GM03348 (cell line): Measurements from ENCODE around the gene LRRC4.

Experiments used
- DNase-seq: peaks from one replicate; pipeline ENCODE4 v3.0.0; 2012; ENCODE audit warnings: low spot score

The LRRC4 gene

DNA sequence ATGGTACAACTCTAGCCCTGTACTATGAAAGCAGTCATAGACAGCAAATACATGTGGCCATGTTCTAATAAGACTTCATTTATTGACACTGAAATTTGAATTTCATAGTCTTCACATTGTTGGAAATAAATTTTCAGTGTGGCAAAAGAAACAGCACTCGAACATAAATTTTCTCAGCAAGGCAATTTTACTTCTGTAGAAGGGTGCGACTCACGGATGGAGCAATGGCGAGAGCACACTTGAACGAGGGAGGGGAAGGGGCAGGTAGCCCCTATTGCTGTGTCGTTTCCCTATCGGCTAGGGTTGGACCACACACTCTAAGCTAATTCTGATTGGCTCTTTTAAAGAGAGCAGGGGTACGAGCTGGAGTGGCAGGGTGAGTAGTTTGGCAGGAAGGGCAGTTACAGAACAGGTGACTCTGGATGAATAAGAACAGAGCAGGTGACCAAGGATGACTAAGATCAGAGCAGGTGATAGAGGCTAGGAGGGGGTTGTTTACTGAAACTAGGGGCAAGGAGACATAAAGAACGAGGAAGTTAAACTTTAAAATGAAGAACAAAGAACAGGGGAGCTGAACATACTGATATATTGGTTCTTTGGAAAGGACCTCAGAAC lies 52.0 kb downstream of the LRRC4 start:
- DNase-seq, result no peak

DNA sequence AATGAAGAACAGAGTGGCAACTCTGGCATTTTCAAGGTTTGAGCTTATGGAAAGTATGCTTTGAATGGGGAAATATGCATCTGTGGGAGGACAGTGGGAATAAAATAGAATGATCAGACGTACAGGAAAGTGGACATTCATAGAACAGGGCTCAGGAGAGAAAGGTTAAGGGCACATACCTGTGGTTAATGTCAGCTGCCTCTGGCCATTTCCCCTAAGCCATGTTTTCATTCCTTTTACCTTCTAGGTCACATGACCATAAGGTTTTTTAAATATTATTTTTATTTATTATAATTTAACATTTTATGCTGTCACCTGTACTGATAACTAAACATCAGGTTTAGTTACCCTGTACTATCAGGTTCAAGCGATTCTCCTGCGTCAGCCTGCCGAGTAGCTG lies 52.8 kb downstream of the LRRC4 start:
- no peak for DNase-seq
